ENCODE results near the gene ST6GALNAC4.

Gene ST6GALNAC4

GRCh38 chr9:127917603-127918002 lies 762 bp upstream of the ST6GALNAC4 start:
- DNase-seq (ENCODE audit: insufficient read length, low spot score) (no peak), FAIRE-seq (no peak)
- TF ChIP-seq, protein P1, sequence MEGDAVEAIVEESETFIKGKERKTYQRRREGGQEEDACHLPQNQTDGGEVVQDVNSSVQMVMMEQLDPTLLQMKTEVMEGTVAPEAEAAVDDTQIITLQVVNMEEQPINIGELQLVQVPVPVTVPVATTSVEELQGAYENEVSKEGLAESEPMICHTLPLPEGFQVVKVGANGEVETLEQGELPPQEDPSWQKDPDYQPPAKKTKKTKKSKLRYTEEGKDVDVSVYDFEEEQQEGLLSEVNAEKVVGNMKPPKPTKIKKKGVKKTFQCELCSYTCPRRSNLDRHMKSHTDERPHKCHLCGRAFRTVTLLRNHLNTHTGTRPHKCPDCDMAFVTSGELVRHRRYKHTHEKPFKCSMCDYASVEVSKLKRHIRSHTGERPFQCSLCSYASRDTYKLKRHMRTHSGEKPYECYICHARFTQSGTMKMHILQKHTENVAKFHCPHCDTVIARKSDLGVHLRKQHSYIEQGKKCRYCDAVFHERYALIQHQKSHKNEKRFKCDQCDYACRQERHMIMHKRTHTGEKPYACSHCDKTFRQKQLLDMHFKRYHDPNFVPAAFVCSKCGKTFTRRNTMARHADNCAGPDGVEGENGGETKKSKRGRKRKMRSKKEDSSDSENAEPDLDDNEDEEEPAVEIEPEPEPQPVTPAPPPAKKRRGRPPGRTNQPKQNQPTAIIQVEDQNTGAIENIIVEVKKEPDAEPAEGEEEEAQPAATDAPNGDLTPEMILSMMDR (IDR thresholded peaks at IDR 0.05; ENCODE audit: insufficient read depth, missing control alignments) = no peak

GRCh38 chr9:127915801-127916719 lies 781 bp downstream of the ST6GALNAC4 start:
- FAIRE-seq (no peak), DNase-seq (ENCODE audit: insufficient read length, low spot score) (no peak)
- TF ChIP-seq, protein P1 (IDR thresholded peaks at IDR 0.05; ENCODE audit: insufficient read depth, missing control alignments) = no peak

GRCh38 chr9:127915325-127915752 lies 1.5 kb downstream of the ST6GALNAC4 start:
- TF ChIP-seq, protein P1 (IDR thresholded peaks at IDR 0.05; ENCODE audit: insufficient read depth, missing control alignments) = no peak
- DNase-seq (ENCODE audit: insufficient read length, low spot score) (no peak), FAIRE-seq (no peak)

GRCh38 chr9:127913682-127914081 lies 3.2 kb downstream of the ST6GALNAC4 start:
- FAIRE-seq = no peak
- TF ChIP-seq, protein P1 (IDR thresholded peaks at IDR 0.05; ENCODE audit: insufficient read depth, missing control alignments) = no peak
- DNase-seq (ENCODE audit: insufficient read length, low spot score) = no peak

DNA sequence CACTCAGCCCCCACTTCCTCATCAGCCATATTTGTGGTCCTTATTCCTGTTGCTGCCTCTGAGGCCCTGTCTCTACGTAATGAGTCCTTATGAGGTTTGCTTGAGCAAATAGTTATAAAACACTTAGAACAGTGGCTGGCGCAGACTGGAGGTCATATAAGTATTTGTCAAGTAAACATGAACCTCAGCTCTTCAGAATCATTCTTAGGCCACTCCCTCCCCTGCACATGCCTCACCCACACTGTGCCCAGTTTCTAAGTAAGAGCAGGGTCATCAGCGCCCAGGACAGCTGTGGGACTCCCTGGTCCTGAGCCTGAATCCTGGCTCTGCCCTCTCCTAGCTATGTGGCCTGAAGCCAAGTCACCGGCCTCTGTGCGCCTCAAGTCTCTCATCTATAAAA lies 4.0 kb downstream of the ST6GALNAC4 start:
- FAIRE-seq = no peak

DNA sequence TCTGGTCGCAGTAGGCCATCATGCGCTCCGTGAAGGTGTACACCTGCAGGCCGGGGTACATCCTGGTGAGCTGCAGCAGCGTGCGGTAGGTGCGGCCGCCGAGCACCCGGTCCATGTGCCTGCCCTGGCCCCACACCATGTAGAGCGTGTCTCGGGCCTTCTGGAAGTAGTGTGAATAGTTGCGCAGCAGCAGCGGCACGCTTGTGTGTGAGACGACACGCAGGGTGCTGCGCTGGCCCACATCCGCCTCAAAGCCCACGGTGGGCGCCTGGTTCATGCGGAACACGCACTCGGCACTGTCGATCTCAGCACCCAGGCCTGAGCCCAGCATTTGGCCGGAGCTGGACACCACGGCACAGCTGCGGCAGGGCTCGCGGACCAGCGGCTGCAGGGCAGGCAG lies 4.5 kb downstream of the ST6GALNAC4 start:
- DNase-seq (ENCODE audit: insufficient read length, low spot score) = no peak
- TF ChIP-seq, protein P1 (IDR thresholded peaks at IDR 0.05; ENCODE audit: insufficient read depth, missing control alignments) = no peak
- no peak for FAIRE-seq

More for the DNA sequence above, 4.0 kb downstream of the ST6GALNAC4 start:
- TF ChIP-seq, protein P1 (IDR thresholded peaks at IDR 0.05; ENCODE audit: insufficient read depth, missing control alignments) = no peak
- DNase-seq (ENCODE audit: insufficient read length, low spot score) = no peak

DNA sequence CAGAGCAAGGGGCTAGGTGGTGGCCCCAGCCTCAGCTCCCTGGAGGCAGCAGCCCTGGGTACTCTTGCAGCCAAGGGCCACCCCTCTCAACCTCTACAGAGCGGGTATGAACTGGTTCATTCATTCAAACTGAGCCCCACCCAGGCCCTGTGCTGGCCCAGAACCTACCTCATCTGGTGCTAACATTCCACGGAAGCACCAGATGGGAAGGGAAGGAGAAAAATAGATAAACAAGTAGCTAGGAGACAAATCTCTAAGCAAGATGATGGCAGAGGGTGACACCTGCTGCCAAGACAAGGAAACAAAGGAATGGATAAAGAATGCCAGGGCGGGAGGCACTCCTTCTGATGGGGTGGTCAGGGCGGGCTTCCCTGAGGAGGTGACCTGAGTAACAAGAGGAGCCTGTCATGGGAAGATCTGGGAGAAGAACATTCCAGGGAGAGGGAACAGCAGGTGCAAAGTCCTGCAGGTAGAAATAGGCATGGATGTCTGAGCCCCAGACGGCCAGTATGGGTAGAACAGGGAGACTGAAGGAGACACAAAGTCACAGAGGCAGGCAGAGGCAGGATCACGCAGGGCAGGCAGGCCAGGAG lies 6.1 kb downstream of the ST6GALNAC4 start:
- TF ChIP-seq, protein P1 (IDR thresholded peaks at IDR 0.05; ENCODE audit: insufficient read depth, missing control alignments) = peak; percentile 38
- no peak for DNase-seq (ENCODE audit: insufficient read length, low spot score)
- FAIRE-seq = no peak

Measured in D721Med (cell line).